ENCODE data around the gene STX2. TPM values are rescaled to one million over a fixed set of nuclear protein-coding genes. Genes with fewer than 3 reads are reported as not detected.
"Not testable (repeated sequence)": the region's sequence is repeated elsewhere in the genome, so short reads cannot be mapped to it uniquely, and the experiment has no call there.

The STX2 gene
- polyA plus RNA-seq (ENCODE audit: insufficient read length in 10 of 10) = 10 to 100 TPM; 14.4 to 22.5 (median 20.1) TPM
- long read RNA-seq, donor 1, partial matches to known transcripts = 9 of 10 reads
- long read RNA-seq, donor 1, other reads (novel, unspliced or antisense) = 0 of 10 reads
- long read RNA-seq, donor 2, transcript STX2-201 (10 exons, 3,331 nt) = major isoform, 5 of 5 reads
- long read RNA-seq, donor 2, partial matches to known transcripts = 0 of 5 reads
- long read RNA-seq, donor 2, other reads (novel, unspliced or antisense) = 0 of 5 reads
- long read RNA-seq, donor 3 = 0 reads
- long read RNA-seq, donor 4, partial matches to known transcripts = 0 of 5 reads
- long read RNA-seq, donor 4, other reads (novel, unspliced or antisense) = 0 of 5 reads
- long read RNA-seq, donor 5, partial matches to known transcripts = 0 of 2 reads
- long read RNA-seq, donor 5, other reads (novel, unspliced or antisense) = 0 of 2 reads
- long read RNA-seq, donor 6, partial matches to known transcripts = 0 of 3 reads
- long read RNA-seq, donor 6, other reads (novel, unspliced or antisense) = 0 of 3 reads
- long read RNA-seq, donor 7, partial matches to known transcripts = 0 of 2 reads
- long read RNA-seq, donor 7, other reads (novel, unspliced or antisense) = 0 of 2 reads
- long read RNA-seq, donor 8, partial matches to known transcripts = 0 of 1 reads
- long read RNA-seq, donor 8, other reads (novel, unspliced or antisense) = 0 of 1 reads
- long read RNA-seq, donor 9 = 0 reads

DNA sequence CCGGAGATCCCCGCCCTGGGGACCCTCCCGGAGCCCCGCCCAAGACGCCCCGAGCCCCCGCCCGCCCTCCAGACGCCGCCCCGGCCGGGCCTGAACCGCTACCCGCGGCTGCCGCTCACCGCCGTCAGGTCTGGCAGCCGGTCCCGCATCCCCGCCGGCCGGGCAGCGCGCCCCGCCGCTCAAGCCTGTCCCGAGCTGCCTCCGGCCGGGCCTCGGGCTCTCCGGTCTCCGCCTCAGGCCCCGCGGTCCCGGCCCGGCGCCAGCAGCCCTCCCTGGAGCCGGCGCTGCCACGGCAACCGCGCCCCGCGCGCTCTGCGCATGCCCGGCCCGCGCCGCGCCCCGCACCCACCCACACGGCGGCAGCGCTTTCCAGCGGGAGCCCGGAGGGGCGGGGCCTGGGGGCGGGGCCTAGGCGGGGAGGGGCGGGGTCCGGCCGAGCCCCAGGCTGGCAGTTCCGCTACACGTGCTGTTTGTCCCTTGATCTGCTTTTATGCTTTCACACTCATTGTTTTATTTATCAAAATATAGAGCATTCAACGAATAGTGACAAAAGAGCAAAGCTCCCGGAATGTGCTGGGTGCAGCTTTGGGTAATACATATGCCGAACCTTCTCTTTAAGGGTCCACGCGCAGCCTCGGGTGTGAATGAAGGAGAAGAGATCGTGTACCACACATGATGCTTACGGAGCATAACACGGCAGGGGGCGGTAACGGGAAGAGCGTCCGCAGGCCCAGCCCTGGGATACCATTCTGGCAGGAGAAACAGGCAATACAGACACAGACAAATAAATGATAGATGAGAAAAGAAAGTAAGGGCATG lies at the start of gene STX2:
TSS of gene STX2 (minus strand) at position 300 of the 819 bp plus-strand sequence. CDS start at position 149, 151 bp downstream.
- DNase-seq = peak; percentile 79 to 91 (median 89)

DNA sequence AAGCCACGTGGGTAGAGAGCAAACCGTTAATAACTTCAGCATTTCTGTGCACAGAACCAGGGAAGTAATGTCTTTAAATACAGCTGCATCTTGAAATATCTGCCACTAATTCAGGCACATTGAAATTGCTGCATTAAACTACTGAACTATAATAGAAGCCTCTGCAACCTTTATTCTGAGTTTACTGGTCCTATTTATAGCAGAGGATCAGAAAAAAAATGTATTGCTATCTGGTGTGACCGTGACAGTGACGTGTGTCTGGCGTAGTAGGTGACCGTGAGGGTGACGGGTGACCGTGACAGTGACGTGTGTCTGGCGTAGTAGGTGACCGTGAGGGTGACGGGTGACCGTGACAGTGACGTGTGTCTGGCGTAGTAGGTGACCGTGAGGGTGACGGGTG lies 48.1 kb upstream of the STX2 start:
- not testable (repeated sequence) for DNase-seq

DNA sequence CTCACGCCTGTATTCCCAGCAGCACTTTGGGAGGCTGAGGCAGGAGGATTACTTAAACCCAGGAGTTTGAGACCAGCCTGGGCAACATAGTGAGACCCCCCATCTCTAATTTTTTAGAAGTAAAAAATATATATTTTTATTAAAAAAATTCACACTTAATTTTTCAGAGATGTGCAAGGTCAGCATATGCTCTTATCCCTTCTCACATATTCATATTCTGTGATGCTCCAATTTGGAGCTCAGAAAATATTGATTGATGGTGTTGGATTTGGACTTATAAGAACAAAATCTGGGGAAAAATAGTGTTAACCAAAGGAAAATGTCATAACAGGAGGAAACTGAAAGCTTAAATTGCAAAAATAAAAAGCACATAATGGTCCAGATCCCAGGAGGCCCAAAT lies 42.5 kb upstream of the STX2 start:
- DNase-seq = no peak

DNA sequence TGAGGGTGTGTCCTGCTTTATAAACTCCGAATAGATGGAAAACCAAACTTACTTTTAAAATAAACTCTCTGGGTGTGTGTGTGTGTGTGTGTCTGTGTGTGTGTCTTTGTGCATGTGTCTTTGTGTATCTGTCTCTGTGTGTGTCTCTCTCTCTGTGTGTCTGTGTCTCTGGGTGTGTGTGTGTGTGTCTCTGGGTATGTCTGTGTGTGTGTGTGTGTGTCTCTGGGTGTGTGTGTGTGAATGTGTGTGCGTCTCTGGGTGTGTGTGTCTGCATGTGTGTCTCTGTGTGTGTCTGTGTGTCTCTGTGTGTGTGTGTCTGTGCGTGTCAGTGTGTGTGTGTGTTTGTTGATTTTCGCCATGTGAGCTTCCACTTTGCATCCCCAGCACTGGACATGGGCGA lies 42.0 kb upstream of the STX2 start:
- no peak for DNase-seq

DNA sequence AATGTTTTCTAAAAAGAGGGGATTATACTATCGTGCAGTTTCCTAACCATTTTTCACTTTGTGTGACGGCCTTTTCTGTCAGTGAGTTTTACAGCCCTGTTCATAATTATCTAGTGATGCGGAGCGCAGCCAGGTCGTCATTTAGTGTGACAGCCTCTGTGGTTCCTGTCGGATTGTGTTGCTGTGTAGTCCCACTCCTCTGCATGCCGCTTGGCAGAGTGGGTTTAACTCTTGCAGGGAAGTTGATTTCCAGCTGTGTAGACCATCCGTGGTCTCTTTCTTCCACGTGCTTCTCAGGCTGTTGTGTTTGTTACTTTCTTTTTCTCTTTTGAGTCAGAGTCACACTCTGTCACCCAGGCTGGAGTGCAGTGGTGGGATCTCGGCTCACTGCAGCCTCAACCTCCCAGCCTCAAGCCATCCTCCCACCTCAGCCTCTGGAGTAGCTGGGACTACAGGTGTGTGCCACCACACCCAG lies 41.4 kb upstream of the STX2 start:
- DNase-seq = no peak

DNA sequence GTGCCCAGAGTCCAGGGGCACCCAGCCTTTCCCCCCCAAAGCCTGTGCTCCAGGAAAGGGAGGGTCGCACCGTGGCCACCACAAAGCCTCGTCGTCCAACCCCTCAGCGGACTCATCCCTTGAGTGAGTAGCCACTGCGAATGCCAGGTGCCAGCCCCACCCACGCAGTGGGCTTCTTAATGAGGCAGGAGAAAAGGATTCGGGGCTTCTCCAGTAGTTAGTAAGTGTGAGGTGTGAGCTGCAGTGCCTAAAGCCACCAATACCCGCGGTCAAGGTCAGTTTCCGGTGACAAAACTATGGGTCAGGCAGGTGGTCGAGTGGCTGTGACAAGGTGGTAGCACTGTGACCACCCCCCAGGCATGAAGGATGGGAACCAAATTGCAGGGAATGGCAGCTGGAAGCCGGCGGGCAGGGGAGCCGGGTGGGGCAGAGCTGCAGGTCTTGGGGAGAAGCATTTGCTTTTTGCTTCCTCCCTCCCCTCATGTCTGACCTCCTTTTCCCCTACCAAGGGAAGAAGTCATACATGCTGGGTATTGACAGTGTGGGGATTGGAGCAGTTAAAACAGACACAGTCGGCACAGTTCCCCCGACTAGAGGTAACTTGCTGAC lies 40.8 kb upstream of the STX2 start:
- no peak for DNase-seq

DNA sequence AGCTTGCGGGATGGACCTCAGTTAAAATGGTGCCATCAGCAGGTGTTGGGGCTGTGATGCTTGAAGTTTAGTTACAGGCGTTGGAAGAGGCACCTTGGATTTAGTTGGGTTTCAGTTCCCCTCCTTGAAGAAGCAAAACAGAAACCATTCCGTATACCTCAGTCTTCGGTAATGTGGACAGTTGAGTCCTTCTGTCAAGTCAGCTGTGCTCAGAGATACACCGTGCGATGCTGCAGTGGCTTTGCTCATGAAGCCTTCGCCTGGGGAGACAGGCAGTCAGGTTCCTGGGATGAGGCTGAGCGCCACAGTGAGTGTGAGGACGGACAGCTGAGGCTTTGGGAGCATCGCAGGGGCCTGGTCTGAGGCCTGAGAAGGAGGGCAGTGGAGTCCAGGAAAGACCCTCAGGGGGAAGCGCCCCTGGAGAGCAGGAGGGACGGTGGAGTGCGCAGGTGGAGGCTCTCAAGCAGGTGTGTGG lies 40.2 kb upstream of the STX2 start:
- no peak for DNase-seq

DNA sequence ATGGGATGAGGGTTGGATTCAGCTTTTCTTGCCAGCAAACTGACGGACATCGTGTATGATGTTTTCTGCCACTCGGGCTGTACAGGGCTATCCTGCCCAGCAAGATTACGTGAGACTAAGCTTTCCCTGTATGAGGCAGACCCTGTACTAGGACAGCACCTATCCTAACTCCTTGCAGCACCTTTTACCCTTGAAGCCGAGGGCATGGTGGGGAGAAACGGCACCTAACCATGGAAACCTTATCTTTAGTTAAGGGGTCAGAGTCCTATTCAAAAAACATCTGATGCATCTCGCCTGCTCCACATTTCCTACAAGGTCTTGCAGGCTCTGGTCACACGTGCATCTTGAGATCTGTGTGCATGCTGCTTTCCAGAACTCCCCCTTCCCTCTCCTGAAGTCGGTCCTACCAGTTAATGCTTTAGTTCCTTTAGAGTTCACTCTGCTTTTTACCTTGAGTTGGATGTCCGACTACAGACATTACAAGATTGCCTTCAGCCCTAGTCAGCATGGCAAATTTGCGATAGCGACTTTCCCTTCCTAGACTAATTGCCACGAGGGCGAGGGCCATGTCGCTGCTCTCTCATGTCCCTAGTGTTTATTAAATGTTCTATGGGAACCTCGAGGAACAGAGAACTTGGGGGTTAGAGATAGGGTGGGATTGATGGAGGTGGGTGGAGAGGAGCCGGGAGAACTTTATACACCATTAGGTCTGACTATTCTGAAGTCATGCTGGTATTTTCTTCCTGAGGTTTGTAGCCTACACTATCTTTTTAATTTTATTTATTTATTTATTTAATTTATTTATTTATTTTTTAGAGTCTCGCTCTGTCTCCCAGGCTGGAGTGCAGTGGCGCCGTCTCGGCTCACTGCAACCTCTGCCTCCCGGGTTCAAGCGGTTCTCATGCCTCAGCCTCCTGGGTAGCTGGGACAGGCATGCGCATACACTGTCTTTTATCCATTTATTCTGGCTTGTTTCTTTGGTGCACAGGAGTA lies 39.4 kb upstream of the STX2 start:
- no peak for DNase-seq

DNA sequence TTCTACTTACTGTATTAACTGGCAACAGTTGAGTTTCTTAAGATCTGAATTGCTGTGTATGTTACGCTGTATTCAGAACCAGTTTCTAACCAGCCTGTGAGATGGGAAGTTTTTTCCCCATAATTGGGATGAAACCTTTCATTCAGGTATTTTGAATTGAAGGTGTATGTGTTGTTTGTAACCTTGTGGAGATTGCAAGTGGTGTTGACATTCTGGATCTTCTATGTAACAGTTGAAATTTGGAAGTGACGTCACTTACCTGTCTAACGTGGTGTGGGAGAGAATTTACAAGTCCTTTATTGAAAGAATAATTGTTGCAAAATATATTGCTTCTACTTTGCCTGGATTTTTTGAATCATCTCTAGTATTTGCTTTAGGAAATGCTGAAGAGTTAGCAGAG lies 38.3 kb upstream of the STX2 start:
- DNase-seq = no peak

DNA sequence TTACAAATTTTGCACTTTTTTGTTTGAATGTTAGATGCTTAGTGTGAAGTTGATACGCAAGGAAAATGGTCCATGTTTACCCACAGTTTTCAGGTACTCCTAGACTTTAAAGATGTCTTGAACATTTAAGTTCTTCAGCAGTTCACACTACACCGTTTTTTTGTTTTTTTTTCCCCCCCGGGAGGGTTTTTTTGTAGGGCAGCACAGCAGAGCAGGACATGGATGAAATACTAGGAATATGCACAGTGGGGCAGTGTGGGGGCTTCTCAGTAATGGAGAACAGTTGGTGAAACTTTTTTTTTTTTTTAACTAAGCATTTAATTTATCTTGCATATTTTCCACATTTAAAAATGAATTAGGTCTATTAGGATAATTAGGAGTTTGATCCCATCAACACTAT lies 37.7 kb upstream of the STX2 start:
- no peak for DNase-seq

DNA sequence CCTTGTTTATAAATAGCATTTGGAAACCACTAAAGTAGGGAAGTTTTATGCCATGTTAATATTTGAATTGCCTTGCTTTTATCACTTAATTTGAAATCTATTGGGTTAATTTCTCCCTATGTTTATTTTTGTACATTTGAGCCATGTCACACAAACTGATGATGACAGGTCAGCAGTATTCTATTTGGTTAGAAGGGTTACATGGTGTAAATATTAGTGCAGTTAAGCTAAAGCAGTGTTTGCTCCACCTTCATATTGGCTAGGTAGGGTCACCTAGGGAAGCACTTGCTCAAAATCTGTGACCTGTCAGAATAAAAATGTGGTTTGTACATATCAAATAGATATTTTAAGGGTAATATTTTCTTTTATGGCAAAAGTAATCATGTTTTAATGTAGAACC lies 37.2 kb upstream of the STX2 start:
- no peak for DNase-seq

DNA sequence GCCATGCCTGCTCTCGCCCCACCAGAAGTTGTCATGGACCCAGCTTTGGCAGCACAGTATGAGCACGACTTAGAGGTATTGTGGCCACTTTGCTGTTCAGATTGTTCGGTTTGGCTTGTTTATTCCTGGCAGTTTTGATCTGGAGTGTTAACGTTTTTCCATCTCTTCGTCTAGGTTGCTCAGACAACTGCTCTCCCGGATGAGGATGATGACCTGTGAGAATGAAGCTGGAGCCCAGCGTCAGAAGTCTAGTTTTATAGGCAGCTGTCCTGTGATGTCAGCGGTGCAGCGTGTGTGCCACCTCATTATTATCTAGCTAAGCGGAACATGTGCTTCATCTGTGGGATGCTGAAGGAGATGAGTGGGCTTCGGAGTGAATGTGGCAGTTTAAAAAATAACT lies 36.7 kb upstream of the STX2 start:
- DNase-seq = not testable (repeated sequence)

DNA sequence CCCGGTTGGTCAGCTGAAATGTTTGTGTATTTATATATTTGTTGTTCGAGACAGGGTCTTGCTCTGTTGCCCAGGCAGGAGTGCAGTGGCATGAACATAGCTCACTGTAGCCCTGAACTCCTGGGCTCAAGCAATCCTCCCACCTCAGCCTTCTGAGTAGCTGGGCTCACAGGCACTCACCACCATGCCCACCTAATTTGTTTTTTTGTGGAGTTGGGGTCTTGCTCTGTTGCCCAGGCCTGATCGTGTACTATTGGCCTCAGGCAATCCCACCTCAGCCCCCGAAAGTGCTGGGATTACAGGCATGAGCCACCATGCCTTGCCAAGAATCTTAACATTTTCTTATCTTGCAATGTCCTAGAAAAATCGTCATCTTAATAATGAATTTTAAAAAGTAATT lies 36.1 kb upstream of the STX2 start:
- no peak for DNase-seq

DNA sequence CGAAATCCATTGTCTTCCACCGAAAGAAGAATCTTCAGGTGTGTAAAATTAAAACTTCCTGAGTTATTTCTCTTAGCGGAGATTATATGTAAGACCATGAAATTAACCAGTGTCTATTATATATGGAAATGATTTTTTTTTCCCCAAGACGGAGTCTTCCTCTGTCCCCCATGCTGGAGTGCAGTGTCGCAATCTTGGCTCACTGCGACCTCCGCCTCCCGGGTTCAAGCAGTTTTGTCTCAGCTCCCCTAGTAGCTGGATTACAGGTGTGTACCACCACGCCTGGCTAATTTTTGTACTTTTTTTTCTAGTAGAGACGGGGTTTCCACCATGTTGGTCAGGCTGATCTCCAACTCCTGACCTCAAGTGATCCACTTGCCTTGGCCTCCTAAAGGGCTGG lies 35.6 kb upstream of the STX2 start:
- DNase-seq = no peak

DNA sequence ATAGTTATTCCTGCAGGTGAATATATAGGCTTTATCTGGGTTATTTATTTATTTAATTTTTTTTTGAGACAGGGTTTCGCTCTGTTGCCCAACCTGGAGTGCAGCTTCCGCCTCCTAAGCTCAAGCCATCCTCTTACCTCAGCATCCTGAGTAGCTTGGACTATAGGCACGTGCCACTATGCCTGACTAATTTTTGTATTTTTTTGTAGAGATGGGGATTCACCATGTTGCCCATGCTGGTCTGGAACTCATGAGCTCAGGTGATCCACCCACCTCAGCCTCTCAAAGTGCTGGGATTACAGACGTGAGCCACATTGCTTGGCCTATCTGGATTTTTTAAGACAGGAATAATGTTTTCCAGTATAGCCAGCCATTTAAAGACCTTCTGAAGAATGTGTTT lies 34.8 kb upstream of the STX2 start:
- no peak for DNase-seq

DNA sequence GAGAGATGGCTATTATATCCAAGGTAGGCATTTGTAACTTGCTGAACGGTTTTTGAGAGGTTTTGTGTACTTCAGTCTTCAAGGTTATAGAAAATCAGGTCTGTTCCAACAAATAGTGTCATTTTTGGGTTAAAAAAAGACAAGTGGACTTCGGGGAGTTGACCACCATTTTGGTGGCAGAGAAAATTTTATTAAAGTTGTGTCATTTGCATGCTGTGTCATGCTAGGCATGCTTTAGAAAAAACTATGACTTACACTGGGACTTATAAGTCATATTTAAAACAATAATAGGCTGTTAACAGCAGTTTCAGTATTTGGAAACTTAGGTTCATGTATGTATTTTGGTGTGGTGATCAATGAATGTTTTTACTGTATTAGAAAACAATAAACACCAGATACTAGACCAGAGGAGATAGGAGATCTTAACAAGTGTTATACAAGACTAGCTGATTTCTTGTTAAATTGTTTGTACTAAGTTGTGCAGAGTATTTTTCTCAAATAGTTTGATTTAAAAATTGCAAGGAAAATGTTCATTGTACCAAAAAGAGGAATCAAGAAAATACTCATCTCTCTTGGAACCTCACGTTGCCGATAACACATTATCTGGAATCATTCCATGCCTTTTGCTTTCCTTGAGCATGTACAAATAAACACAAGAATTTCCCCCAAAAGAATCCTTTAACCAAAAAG lies 34.2 kb upstream of the STX2 start:
- no peak for DNase-seq

DNA sequence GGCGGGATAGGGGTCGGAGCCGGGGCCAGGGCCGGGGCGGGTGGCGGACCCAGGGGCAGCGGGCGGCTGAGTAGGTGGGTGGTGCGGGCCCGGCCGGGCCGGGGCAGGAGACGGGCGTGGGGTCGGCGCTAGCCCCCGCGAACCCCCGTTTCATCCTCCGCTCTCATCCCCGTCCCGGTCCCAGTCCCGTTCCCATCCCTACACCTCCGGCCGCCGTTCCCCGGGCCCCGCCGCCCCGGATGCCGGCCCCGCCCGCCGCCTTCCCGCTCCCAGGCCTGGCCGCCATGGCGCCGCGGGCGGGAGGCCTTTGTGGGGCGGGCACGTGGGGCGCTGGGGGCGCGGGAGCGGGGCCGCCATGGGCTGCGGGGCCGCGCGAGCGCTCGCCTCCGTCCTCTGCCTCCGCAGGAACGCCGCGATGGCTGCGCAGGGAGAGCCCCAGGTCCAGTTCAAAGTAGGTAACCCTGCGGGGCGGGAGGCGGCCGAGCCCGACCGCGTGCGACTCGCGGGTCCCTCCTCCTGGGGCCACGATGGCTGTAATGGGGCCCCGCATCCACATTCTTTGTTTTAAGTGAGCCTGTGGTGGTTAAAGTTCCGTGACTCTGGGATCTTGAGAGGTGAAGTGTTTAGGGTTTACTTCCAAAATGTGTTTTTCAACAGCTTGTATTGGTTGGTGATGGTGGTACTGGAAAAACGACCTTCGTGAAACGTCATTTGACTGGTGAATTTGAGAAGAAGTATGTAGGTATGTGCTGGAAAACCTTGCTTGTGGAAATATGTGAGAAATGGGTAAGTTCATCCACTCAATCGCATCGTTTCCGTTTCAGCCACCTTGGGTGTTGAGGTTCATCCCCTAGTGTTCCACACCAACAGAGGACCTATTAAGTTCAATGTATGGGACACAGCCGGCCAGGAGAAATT lies 33.4 kb upstream of the STX2 start:
- peak; percentile 18 to 75 (median 55) for DNase-seq
